NCI-H146 treated with DMSO at 0.1 percent for 48 hours (cell line): ENCODE data around the gene RASGEF1C.

Source experiments
- DNase-seq: peaks from one replicate; lab custom pipeline; 2025; ENCODE audit not compliant: unreplicated experiment; lab: John Stamatoyannopoulos, UW

Gene RASGEF1C

DNA sequence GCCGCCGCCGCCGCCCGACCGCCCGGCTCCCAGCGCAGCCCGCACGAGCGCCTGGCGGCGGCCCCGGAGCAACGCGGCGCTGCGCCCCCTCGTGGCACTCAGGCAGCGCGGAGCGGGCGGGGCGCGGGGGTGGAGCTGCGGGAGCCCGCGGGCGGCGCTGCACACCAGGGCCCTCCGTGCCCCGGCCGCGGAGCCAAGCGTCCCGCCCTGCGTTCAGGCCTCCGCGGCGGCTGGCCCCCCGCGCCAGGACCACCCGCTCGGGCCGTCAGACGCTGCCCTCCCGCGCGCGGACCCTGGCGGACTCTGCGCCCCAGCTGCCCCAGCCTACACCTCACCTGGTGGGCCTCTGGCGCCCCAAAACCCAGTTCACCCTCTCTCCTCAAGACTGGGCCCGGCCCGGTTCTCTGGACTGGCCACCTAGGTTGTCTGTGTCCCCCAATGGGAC is at the start of gene RASGEF1C:
Gene RASGEF1C (minus strand): TSS at position 75 of the 445 bp plus-strand sequence. CDS start 71,159 bp downstream, outside the sequence.
- DNase-seq: no peak

DNA sequence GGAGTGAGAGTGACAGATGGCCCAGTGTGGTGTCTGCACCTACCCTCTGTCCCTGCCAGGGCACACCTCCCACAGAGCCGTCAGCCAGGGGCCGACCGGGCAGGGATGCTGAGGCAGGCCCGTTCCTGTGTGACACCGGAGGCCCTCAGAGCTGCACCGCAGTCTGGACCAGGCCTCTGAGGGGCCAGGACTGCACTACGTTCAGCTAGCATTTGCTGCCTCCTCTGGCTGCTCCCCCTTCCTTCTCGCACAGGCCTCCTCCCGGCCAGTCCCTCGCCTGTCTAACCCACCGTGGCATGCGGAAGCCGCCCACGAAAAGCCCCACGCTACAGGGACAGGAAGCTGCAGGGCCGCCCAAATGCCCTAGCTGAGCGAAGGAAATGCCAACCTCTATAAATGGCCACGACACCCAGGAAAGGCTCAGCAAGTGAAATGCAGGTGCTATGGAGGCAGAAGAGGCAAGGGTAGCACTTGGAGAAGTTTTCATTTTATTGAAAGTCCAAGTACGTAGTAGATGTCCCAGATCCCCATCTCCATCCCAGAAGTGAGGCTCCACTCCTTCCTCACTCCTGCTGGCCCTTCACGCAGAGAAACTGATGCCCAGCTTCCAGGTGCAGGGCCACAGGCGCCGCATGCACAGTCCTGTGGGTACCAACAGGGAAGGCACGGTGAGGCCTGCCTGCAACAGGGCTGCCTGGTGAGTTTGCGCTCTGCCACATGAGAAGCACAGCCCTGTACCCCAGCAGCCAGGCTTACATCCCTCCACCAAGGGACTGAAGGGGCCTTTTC is 44.2 kb upstream of the RASGEF1C start:
- no peak for DNase-seq

DNA sequence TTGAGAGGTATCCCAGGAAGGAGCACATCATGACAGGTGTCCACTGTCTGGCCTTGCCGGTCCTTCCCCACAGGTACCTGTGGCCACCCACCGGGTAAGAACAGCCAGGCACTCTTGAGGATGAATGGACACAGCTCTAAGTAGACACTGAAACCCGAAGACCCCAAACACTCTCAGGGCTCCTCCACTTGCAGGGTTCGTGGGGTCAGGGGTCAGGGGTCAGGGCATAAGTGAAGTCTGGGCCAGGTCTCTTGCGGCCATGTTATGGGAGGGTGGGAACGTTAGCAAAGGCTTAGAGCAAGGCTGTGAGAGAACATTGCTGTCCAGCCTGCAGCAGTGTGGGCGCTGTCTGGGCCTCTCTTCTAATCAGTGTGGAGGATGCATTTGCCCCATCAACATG is 42.9 kb upstream of the RASGEF1C start:
- DNase-seq: no peak

DNA sequence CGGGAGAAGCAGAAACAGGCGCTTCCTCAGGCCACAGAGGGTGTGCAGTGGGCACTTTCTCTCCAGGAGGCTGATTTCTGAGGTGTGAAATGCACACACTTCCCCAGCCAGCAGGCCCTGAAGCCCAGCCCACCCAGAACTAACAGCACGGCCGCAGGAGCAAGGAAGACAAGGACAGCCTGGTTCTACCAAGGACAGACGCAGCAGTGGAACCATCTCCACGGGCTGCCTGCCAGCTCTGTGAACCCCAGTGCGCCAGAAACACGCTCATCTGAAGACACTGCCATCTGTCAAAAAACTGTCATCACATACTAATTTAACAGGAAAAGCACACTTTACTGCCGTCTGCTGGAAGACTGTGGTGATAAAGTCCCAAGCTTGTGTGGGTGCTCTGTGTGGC is 42.1 kb upstream of the RASGEF1C start:
- DNase-seq: no peak

DNA sequence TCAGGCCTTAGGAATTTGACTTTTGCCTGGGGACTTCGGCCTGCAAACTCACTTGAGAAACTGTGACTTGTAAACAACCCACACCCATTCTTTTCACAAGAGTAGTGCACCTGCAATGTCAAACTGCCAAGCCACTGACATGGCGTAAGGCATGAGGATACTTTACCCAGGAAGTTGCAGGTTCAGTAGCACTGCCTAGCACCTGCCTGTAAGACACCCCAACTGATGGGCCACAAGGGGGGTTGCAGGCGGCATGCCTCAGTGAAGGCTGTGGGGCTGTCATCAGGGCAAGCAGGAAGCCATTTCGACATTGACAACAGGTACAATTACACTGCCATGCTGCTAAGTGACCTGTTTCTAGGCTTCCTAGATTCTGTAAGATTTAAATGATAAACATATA is 41.3 kb upstream of the RASGEF1C start:
- DNase-seq: no peak

DNA sequence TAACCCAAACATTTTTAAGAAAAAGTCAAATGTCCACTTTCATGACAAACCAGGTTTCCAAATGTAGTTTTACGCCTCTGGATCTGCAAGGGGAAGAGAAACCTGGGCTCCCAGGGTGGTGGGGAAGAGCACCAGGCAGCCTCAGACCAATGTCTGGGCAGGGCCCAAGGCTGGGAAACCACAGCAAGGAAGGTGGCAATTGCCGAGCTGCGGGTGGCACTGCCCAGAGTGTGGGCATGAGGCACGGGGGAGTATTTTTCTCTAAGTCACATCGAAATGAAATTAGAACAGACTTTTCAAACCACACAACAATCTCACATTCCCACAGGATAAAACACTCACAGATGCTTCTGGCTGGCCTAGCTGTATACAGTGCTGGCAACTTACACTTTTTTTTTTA is 32.6 kb upstream of the RASGEF1C start:
- DNase-seq: no peak

DNA sequence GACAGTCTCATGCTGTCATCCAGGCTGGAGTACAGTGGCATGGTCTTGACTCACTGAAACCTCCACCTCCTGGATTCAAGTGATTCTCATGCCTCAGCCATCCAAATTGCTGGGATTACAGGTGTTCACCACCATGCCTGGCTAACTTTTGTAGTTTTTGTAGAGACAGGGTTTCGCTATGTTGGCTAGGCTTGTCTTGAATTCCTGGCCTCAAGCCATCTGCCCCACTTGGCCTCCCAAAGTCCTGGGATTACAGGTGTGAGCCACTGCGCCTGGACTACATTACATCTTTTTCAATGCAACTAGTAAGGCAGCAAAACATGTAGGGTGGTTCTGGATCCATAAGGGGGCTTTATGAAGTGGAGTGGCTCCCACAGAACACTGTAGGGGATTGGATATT is 29.6 kb upstream of the RASGEF1C start:
- DNase-seq: no peak

DNA sequence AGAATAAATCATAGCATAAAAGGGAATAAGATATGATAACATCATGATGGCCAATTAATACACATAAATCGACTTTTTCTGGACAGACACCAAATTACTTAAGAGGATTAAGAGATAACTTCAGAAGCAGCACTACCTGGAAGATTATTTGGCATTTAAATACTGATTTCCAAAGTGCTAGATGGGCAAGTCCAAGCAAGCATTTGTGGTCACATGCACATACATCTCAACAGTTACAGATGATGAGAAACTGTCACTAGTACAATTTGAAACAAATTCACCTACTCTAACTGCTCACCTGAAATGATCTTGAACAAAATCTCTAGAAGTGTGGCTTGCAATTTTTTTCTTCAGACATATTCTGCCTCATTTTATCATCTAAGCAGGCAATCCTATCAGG is 26.8 kb upstream of the RASGEF1C start:
- no peak for DNase-seq

DNA sequence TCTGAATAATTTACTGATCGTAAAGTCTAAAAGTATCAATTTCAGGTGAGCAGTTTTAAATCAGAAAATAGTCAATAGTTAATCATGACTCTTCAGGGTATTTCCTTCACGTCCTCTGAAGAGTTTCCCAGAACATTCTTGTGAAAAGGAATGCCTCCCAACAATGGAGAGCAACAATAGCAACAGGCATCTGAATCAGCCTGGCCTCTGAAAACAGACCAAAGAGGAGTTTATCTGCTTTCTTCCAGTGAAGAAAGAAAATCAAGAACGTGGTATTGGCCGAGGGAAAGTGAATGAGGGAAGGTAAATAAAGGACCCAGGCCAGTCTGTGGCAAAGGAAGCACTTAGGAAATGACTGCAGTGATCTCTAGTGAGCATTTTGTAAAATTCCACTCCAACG is 26.1 kb upstream of the RASGEF1C start:
- no peak for DNase-seq

DNA sequence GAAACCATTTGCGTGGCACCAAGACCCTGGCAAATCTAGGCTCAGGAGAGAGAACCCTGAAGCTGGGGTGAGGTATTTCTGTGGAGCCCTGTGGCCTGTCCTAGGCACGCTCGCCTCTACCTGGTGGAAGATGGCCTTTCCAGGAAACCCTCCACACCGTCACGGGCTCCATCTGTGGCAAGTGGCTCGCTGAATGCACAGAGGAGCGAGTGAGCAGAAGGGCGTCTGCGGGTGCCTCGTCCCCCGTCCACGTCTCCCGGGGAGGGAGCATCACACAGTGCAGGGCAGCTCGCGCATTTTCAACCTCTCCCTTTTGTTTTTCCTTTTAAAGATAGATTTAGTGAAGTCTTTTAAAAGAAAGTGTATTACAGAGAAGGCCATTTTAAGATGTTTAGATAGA is 25.3 kb upstream of the RASGEF1C start:
- no peak for DNase-seq

DNA sequence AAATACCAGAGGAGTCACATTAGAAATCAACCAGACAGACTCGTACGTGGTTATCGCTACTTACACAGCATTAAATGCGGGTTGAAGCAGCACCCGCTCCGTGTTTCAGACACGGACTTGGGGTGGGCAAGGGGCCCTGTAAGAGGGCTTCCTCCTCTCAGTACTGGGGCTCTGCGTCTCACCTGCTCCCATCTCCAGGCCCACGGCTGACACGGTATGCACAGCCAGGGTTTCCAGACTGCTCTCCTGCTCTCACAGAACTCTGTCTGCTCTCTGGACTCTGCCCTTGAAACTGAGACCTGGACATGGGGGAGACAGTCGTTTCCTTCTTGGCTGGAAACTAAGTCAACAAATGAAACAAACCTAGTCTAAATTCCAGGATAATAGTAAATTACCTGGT is 24.7 kb upstream of the RASGEF1C start:
- no peak for DNase-seq

DNA sequence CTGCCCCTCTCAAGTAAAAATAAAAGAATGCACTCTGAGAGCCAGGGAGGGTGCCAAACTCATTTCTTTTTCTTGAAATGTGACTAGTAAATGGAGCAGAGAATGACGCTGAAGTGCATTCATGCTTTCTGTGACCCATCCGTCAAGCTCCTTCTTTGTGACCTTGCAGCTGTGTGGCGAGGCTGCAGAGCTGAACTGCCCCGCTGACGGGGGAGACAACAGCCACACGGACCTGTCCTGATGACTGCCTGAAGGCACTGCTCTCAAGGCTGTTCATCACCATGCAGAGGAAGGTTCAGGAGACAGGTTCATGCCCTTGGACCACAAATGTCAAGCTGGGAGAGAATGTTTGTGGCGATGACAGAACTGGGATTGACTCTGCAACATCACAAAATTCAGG is 21.0 kb upstream of the RASGEF1C start:
- no peak for DNase-seq

DNA sequence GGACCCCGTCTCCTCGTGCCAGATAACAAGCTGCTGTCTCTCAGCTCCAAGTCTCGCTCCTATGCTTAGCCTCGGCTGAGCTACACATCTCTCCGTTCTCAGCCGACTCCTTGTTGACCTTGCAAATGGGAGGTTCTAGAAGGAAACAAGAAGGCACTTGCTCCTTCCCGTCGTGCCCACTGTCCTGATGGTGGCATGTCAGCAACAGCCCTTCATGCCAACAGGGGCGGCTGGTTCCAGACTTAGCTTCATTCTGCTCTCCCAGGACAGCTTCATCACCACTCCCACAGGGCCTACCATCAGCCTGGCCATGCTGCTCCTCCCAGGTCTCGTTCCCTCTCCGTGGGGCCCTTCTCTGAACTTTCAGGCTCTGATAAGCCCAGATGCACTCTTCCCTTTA is 13.0 kb upstream of the RASGEF1C start:
- no peak for DNase-seq

DNA sequence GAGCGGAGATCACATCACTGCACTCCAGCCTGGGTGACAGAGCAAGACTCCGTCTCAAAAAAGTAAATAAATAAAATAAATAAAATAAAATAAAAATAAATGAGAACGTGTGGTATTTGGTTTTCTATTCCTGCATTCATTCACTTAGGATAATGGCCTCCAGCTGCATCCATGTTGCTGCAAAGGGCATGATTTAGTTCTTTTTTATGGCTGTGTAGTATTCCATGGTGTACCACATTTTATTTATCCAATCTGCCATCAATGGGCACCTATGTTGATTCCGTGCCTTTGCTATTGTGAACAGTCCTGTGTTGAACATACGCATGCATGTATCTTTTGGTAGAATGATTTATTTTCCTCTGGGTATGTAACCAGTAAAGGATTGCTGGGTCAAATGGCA is 8.8 kb upstream of the RASGEF1C start:
- no peak for DNase-seq

DNA sequence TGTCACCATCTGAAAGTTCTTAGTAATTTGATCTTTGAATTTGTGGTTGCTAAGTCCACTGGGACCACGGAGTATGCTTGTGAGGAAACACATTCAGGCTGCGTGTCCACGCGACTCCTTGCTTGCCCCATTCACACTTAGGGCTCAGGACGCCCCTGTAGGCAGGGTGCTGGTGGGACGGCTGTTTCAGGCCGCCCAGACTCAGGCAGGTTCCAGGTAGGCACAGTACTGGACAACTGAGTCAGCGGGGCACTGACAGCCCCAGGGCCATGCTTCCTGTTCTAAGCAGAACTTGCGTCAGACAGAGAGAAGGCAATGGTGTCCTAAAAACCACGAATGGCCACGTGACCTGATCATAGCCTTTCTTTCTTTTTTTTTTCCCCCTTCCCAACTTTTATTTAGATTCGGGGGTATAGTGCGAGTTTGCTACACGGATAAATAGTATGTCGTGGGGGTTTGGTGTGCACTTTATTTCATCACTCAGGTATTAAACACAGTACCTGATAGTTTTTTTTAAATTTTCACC is 7.7 kb upstream of the RASGEF1C start:
- no peak for DNase-seq

DNA sequence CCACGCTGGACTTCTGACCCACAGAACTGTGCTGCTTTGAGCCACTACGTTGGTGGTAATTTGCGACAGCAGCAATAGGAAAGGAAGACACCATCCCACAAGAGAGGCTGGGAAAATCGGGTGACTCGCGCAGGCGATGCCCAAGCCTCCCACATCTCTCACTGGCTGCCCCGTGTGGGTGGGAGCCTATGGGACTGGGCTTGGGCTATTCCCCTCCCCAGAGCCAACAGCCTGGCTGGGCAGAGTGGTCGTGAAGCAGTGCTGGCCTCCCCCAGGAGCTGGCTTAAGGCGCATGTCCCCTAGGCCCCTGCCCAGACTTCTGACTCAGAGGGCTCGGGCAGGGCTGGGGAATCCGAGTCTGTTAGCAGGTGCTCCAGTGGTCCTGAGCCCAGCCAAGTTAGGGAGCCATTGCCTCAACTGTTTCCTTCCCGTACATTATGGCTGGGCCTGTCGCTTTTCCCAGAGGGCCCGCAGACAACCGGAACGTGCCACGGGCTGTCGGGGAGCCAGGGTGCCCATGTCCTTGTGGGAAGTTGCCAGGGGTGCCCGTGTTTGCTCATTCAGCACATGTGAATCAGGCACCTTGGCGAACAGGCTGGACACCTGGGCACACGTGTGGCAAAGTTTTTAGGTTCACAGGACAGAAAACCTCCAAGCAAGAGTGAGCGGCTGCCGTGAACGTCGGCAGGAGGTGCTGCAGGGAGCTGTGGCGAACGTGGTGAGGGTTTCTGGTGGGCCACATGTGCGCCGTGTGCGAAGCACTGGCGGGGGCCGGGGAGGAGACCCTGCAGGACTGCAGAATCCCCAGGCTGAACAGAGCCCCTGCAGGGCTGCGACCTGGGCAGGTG is 7.0 kb upstream of the RASGEF1C start:
- DNase-seq: no peak

DNA sequence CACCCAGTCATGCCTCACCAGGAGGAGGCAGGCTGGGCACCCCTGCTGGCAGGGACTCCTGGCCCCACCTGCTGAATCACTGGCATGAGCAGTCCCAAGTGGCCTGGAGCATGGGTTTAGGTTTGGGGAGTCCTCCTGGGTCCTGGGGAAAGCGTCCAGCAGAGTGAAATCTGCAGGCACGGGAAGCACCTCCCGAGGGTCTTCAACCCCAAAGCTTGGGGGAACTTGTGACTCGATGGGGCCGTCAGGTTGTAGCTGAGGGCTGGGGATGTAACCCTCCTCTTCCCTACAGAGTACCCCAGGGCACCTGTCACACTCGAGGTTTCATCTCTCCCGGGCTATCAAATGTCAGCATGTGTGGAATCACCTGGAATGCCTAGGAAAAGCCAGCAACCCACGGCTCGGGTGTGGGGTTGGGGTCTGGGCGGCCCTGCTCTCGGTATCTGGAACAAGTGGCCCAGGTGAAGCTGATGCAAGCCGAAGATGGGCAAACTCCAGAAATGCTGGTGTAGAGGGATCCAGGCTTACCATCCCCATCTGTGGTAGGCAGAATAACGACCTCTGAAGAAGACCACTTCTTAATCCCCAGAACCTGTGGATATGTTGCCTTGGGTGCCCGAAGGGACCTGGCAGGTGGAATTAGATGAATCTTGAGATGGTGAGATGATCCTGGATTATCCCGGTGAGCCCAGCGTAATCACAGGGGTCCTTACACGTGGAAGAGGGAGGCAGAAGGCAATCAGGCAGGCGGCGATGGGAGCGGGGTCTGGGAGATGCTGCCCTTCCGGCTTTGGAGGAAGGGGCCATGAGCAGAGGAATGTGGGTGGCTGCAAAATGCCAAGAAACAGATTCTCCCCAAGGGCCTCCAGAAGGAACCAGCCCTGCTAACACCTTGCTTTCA is 6.1 kb upstream of the RASGEF1C start:
- no peak for DNase-seq

DNA sequence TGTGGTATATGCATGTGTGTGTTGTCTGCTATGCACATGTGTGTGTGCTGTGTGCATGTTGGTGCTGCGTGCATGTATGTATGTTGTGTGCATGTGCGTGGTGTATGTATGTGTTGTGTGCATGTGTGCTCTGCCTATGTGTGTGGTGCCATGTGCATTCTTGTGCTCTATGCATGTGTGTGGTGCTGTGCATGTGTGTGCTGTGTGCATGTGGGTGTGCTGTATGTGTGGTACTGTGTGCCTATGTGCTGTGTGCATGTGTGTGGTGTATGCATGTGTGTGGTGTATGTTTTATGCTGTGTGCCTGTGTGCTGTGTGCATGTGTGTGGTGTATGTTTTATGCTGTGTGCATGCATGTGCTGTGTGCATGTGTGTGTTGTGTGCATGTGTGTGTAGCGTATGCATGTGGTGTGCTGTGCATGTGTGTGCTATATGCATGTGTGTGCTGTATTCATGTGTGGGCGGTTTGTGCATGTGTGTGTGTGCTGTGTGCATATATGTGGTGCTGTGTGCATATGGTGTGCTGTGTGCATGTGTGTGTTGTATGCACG is 4.7 kb upstream of the RASGEF1C start:
- no peak for DNase-seq

DNA sequence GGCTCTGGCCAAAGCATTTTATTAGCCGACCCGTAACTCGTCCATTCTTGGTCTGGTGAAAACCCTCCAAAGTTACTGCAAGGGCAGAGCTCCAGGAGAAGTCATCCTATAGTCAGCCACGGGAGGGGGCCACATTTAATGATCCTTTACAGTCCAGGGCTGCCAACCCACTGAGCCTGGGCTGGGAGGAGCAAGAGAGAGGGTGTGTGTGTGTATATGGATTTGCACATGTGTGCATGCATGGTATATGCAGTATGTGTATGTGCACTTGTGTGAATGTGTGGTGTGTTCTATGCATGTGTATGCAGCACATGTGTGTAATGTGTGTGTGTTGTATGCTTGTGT is 4.2 kb upstream of the RASGEF1C start:
- DNase-seq: no peak

DNA sequence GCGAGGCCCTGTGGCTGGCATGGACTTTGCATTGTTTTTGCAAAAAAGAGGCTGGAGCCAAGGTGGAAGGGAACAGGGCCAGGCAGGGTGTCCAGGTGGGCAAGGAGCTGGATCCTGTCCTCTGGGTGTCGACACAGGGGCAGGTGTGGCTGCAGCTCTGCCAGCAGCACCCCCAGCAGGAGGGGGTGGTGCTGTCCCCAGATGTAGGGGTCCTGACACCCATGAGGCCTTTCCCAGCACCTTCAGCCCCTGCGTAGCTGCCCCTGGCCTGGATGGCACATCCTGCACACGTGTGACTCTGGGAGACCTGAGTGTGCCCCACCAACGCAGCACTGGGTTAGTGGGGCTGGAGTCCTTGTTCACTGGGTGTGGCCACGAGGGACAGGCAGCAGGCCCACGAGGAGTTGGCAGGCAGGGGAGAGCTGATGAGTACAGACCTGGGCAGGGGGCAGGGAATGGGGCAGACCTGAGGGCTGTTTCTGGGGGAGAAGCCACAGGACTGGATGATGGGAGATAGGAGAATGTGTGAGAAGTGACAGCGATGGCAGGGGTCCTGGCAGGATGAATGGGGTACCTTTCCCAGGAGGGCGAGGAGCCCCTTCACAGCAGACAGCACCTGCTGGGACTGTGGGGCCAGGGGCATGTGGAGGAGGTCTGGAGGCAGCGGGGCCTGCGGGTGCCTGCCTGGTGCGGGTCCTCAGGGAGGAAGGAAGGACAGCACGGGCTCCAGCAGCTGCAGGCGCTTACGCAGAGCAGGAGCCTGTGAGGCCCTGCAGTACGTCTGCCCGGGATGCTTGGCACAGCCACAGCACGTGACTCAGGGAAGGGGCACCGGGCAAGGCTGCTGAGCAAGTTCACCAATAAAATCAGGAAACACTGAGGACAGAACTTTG is 3.6 kb upstream of the RASGEF1C start:
- no peak for DNase-seq
